GM19438 (cell line): ENCODE measurements around the gene NFATC1.

Experiments used
- ATAC-seq: cut with Tn5 transposase; IDR thresholded peaks from one replicate; pipeline ENCODE4 v1.9.1; 2021; ENCODE audit warnings: low read depth; ENCODE audit not compliant: unreplicated experiment

NFATC1 gene

DNA sequence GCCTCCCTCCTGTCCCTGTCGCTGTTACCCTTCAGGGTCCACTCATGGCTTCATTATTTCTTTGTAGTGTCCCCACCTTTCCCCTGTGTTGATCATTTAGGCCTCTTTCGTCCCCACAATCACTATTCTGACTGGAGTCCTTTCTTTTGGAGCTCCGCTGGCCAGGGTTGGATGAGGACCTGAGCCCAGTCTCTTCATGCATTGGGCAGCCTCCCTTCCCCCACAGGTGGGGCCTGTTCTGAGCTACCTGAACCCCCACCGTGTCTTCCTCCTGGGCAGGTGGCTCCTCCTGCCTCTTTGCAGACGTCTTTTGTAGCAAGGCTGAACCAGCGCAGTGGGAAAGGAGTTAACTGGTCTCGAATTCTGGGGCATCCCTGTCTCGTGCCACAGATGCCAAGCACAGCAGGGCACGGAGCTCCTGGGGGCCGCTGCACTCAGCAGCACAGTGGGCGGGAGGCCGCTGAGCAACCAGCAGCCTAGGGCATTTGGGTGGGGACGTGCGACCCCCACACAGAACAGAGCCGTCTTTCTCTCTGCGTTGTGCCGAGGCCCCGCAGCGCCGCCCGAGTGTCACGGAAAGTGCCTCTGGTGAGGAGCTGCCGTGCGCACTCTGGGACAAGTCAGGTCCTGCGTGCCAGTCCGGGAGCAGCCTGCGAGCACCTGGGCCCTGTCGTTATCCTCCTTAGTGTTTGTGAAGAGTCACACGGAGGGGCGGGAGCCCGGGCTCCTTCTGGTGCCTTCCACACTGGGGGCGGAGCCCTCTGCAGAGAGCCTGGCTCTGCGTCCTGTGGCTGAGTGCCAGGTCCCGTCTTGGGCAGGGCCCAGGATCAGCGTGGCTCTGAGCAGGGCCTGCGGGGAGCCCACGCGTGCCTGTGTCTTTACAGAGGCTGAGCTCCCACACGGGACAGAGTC lies 130.1 kb downstream of the NFATC1 start:
- ATAC-seq: no peak

DNA sequence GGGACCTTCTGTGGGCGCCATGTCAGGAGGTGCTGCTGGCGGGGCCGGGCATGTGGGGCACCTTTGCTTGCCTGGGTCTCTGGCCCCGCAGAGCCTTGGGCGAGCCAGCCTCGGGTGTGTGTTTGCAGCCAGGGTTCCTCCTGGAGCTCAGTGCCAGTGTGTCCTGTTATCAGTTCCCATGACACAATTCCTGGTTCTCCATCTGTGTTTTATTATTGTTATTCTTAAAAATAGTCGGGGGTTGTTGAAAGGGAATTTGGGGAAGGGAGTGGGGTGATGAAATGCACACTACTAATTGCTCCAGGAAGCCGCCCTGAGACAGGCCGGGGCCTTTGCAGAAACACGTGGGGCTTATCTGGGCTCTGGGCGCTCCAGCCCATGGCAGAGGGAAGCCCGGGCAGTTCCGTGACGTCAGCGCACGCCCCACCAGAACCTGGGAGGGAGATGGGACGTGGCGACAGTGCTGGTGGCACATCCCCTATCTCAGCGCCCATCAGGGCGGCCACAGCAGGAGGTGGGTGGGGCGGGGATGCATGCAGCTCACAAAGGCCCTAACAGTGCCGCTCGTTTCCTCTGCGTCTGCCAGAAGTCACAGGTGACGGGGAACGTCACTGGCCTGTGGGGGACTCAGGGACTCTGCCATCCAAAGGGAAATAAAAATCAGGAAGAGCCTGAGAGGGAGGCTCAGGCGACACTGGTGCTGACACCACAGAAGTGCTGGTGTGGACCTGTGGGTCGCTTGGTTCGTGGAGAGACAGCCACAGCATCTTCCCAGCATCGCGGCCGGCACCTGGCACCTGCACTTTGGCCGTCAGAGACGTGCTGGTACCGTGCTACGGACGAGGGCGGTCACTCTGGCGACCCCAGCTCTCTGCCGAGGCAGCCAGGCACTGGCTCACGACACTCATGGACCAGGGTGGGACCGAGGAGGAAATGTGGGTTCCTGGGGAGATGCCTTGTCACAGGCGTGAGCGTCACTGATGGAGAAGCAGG lies 131.0 kb downstream of the NFATC1 start:
- ATAC-seq: no peak

DNA sequence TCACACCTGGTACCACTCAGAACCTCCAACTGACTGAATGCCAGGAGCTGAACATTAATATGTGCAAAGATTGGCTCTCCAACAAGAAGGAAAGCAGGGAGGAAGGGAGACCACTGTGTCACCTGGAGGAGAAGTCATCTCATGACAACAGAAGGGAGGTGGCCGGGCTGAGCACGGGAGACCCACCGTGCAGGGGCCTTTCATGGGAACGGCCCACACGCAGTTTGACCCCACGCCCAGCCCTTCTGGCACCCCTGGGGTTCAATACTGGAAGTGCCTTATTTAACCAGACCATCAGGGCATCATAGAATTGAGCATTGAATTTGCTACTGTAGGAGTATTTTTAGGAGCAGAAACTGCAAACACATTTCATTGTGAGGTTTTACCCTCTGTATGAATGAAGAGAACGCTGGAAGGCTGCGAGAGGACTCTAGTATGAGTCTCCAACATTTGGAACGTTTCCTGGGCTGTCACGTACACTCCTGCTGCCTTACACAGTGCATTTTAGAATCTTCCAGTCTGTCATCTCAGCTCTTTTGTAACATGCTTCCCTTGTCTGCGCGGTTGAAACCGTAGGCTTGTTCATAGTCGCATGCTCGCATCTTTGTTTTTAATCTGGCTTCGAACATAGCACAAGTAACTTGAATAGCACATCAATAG lies 132.1 kb downstream of the NFATC1 start:
- ATAC-seq: no peak

DNA sequence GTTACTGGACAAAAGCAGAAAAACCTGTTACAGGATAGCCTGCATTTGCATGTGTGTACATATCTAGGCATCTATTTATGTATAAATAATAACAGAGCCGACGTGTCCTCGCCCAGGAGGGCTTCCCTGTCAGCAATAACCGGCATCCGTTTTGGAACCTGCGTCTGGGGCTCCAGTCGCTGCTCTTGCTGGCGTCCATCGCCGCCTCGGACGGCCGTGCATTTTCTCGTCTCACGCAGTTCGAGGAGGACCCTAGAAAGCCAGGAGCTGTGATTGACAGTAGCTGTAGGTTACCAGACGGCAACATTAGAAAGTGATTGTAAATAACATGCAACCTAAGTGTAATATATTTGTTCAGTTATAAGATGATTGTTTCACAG lies 132.6 kb downstream of the NFATC1 start:
- ATAC-seq: no peak

DNA sequence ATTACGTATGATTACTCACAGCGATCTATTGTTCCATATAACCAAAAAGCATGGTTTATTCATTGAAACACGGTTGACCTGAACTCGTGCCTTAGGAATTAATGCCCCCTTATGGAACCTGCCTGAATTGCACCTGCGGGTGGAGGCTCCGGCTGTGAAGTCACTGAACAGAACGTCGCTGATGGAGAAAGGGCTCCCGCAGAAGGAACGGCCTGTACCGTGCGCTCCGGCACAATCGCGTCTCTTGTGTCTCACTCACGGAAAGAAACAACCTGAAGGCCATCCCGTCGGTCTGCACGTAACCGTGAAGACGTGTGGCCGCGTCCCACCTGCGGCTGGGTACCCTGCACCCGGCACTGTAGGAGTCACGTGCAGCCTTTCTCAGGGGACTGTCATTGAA lies 133.1 kb downstream of the NFATC1 start:
- ATAC-seq: no peak

DNA sequence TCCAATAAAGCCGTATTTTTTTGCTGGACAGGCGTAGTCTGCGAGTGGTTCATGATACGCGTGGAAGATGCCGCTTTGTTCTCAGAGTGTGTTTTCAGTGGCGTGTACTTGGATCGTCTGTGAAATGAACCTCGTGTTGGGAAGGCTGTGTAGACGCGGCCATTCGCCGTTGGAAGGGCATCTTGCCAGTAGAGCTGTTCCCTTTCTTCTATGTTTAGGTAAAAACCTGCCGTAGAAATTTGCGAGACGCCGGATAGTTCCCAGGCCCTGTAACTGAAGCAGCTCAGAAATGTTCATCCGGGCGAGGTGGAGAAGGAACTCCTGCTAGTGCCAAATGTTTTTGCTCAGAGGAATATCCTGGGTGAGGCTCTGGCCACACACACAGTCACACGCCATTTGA lies 133.6 kb downstream of the NFATC1 start:
- ATAC-seq: no peak

DNA sequence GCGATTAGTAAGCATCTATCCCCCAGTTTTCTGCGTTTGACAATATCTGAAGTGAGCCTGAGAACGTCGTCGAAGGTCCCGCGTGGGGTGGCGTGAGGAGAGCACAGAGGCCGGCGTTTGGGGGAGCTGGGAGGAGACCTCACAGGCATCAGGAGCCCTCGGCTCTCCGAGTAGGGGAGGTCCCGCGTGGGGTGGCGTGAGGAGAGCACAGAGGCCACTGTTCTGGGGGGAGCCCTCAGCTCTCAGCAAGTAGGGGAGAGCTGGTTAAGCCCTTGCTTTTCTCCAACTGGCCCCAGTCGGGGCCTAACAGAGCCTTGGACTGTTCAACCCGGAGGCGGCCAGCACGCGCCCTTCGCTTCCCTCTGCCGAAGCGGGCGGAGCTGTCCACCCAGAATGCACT lies 134.3 kb downstream of the NFATC1 start:
- ATAC-seq: no peak

DNA sequence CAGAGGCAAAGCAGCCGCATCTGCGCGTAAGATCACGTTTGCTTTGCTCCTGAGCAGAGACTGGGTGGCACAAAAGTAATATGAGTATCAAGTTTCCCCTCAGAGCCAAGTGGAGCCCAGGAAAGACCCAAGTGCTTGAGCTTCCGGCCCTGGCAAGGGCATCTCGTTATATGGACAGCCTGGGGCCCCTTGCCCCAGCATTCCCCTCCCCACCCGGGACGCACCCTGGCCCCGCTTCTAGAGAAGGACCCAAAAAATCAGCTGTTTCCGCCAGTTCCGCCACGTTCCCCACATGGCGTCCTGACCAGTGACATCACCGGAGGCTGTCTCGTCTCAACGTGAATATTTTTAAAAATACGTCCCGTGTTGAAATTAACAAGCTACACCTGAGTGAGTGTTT lies 135.1 kb downstream of the NFATC1 start:
- ATAC-seq: no peak

DNA sequence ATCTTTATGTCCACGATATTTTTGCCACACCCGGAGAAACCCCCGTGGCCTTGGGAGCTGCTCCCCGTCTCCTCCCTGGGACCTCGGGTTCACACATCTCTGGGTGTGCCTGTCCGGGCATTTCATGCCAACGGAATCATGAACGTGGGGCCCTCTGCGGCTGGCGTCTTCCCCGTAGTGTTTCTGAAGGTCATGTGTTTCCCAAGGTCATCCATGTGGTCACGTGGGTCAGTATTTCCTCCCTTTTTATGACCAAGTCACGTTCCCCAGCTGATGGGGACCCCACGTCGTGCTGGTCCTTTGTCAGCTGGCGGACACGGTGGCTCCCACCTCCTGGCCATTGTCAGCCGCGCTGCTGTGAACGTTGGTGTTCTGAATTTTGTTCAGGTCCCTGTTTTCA lies 135.7 kb downstream of the NFATC1 start:
- no peak for ATAC-seq

DNA sequence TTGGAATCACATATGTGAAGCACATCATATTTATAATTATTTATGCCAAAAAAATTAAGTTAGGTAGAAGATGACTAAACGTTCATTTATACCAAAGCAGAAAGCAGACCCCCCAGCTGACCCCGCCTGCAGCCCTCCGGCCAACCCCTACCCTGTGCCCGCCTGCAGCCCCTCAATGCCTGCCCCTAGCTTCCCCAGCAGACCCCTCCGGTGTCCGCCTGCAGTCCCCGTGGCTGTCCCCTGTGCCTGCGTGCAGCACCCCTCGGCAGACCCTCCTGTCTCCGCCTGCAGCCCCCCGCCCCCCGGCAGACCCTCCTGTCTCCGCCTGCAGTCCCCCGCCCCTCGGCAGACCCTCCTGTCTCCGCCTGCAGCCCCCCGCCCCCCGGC lies 136.2 kb downstream of the NFATC1 start:
- no peak for ATAC-seq

DNA sequence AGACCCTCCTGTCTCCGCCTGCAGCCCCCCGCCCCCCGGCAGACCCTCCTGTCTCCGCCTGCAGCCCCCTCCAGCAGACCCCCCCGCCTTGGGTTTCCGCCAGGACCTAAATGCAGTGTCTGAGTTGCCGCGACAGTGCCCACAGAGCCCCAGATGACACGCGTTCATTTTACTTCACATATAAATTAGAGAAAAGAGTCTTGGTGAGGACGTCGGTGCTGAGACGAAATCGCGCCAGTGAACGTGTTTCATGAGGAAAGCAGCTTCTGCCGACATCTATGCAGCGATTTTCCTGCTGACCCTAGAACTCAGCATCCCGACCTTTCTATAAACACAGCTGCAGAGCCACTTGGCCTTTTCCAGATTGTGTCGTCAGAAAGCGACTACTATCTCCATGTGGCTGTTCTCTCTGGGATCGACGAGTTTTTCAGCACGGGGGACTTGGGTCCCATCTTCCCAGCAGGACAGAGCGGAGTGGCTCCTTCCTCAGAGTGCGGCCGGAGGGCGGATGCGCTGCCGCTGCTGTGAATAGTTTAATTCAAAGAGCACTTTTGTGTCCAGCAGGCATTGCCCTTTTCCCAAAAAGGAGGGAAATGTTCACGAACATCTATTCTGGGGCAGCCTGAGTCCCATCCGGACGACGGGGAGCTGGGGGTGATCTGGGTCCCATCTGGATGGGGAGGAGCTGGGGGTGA lies 136.7 kb downstream of the NFATC1 start:
- no peak for ATAC-seq

DNA sequence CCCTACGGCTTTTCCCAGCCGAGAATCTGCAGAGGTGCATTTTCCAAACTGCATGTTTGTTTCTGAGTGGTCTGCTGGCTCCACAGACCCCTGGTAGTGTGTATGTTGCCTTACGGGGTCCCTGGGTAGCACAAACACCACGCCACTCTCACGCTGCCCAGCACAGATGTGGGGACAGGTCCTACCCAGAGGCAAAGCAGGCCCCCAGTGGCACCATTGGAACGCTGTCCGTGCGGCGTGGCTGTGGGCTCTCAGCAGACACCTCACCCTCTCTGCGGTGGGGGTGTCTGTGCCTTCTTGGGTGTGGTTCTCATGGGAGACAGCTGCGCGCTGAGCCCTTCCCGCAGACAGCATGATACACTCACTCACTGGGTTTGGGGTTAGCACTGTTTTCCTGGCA lies 137.4 kb downstream of the NFATC1 start:
- no peak for ATAC-seq

DNA sequence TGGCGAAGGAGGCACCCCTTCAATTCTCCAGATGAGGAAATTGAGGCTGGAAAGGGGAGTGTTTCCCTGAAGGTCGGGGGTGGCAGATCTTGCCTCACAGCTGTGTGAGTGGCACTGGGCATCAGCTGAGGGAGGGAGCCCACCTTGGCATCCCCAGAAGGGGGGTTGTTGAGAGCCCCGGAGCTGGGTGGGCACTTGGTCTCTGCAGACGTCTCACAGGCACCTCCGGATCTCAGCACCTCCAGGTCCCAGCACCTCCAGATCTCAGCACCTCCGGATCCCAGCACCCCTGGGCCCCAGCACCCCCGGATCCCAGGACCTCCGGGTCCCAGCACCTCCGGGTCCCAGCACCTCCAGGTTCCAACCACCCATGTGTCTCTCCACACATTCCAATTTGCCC lies 137.9 kb downstream of the NFATC1 start:
- no peak for ATAC-seq

DNA sequence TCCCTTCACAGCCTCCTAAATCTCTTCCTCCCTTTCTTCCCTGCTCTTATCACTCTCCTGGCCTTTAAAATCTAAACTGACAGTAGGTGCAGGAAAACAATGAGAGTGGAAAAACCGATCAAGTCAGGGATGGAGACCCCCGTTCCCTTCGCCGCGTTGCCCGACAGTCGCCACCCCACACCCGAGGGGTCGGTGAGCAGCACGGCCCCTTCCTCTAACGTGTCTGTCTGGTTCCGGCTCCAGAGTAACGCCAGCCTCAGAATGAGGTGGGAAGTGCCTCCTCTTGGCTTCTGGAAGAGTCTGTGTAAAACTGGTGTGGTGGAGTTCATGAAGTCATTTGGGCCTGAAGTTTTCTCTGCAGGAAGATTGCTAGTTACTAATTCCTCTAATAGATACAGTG lies 138.6 kb downstream of the NFATC1 start:
- no peak for ATAC-seq

DNA sequence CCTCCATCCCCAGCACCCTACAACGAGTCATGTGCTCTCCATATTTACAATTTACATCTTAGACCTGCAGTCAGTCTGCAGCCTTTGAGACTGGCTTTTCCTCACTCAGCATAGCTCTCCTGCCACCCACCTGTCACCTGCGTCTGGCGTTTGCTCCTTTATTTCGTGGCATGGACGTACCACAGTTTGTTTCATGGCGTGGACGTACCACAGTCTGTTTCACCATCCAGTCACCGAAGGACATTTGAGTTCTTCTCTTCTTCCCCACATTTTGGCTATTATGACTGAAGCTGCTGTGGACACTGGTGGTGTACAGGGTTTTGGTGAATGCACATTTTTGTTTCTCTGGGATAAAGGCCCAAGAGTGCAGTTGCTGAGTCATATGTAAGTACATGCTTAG lies 142.0 kb downstream of the NFATC1 start:
- ATAC-seq: no peak

DNA sequence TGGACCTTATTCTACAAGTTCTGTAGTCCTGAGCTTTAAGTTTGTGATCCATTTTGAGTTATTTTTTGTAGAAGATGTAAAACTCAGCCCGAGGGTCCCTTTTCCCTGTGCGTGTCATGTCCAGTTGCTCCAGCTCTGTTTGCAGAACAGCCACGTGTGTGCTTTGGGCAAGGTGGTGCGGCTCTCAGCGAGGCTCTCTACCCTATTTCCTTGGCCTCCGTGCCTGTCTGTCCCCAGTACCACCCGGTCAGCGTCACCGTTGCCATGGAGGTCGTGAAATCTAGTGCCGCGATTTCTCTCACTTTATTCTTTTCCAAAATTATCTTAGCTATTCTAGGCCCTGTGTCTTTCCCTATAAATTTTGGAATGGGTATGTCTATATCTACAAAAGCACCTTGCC lies 142.9 kb downstream of the NFATC1 start:
- no peak for ATAC-seq

DNA sequence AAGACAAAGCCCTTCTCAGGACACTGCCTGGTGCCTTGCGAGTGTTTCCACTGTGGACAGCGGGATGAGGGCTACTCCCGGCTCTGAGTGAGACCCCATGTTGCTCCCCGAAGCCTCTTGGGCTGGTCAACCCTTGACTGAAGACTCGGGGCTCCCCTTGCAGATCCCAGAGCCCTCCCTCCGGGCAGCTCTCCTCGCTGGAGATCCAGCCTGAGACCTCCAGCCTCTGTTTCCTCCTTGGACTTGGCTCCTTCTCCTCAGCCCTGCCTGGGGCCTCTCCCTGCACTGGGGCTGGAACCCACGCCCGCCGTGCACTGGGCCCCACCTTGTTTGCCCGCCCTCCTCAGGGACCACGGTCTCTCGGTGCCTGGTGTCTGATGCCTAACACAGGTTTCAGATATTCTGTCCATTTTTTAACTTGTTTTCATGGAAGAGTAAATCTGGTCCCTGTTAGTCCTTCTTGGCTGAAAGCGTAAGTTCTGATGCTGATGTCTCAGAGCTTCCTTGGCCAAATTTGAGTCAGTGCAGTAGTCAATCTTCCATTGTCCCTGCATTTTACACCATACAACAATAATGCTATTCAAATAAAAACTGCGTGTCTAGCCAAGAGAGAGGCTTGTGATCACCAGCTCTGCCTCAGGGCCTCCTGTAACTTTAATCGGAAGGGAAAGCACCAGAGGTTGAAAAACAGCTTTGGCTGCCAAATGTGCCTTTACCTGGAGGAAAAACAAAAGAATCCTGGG lies 144.6 kb downstream of the NFATC1 start:
- ATAC-seq: no peak

DNA sequence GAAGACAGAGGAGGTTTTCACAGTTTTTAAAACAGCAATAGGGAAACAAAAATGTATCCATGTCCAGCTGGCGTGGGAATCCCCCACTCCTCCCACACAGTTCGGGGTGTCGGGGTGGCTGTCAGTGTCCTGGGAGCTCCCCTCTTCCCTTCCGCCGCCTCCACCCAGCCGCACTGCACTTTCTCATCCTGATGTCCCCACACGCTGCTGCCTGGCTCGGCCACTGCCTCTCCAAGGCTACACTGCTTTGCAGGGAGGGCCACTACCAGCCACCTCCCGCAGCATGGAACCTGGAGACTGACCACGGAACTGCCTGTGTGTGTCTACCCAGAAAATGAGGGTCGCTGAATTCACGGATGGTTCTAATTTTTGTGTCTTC lies 145.2 kb downstream of the NFATC1 start:
- ATAC-seq: no peak

DNA sequence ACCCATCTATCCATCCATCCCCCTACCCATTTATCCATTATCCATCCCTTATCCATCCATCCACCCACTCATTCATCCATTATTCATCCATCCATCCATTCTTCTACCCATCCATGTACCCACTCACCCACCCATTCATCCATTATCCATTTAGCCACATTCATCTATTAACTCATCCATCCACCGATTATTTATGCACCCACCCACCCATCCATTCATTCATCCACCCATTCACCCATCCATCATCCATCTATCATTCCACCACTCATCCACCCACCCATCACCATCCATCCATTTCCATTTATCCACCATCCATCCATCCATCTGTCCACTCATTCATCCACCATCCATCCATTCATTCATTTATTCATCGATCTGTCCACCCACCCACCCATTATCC lies 146.5 kb downstream of the NFATC1 start:
- ATAC-seq: no peak
